ENCODE data around the gene TESK1.
"Not testable (repeated sequence)": the region's sequence is repeated elsewhere in the genome, so short reads cannot be mapped to it uniquely, and the experiment has no call there.

The TESK1 gene

DNA sequence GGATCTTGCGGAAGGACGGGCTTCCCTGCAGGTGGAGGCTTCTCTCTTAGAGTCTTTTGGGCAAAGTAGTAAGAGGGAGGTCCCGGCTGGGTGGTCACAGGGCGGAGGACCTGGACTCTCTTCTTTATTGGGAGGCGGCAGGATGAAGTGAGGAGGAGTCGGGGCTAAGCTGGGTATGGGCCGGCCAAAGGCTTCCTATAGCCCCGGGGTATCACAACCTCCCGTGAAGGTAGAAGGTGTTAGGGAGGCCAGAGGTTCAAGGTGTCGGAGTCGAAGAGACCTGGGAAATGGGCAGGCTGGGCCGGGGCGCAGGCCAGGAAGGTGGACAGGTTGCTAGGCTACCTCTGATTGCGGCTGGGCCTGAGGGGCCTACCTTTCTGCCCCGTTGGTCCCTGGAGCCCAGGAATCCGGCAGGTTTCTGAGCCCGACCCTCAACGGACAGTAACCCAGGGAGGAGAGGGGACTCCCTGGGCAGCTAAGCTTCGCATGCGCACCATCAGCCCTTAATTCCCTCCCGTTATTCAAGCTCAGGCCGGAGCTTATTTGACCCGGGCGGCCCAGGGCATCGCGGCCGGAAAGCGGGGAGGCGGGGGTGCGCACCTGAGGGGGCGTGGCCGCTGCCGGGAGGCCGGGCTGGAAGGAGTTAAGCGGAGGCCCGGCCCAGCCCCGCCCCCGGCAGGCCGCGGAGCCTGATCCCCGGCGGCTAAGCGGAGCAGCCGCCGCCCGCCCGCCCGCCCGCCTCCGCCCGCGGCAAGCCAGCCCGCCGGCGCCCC is at the start of gene TESK1:
Gene TESK1, plus strand, starts transcription at position 685 of the 773 bp plus-strand sequence. CDS start 358 bp downstream, outside the sequence.
- FAIRE-seq = no peak

DNA sequence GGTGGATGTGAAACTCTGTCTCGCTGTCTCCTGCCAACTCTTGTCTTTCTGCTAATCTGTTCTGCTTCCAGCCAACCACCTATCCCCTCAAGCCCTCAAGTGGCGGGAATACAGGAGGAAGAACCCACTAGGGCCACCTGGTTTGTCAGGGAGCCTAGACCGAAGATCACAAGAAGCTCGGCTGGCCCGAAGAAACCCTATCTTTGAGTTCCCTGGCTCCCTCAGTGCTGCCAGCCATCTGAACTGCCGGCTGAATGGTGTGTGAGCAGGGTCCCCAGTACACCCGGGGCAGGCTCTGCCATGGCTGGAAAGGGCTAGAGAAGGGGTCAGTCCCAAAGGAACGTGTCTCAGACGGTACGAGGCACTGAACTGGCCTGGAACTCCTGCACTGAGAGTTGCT is 49.2 kb upstream of the TESK1 start:
- no peak for FAIRE-seq

- no peak for FAIRE-seq
These were observed 48.3 kb upstream of the TESK1 start for GRCh38 chr9:35556776-35557175.

DNA sequence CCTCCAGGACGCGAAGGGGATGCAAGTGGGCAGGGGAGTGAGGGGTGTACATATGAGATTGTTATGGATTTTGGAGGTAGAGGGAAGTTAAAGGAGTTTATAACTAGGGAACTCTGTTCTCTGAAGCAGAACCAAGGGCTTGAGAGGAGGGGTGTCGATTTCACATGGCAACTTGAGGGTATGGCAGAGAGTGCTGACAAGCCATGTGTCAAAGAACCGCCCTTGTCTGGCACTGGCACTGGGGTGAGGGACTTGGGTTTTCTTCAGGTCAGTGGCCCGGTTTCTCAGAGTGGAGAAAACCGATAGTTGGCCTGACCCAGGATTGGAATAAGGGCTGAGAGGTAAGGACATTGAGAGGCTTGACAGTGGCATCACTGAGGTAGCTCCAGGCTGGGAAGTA is 47.7 kb upstream of the TESK1 start:
- no peak for FAIRE-seq

- no peak for FAIRE-seq
These were observed 46.9 kb upstream of the TESK1 start for GRCh38 chr9:35558185-35558584.

DNA sequence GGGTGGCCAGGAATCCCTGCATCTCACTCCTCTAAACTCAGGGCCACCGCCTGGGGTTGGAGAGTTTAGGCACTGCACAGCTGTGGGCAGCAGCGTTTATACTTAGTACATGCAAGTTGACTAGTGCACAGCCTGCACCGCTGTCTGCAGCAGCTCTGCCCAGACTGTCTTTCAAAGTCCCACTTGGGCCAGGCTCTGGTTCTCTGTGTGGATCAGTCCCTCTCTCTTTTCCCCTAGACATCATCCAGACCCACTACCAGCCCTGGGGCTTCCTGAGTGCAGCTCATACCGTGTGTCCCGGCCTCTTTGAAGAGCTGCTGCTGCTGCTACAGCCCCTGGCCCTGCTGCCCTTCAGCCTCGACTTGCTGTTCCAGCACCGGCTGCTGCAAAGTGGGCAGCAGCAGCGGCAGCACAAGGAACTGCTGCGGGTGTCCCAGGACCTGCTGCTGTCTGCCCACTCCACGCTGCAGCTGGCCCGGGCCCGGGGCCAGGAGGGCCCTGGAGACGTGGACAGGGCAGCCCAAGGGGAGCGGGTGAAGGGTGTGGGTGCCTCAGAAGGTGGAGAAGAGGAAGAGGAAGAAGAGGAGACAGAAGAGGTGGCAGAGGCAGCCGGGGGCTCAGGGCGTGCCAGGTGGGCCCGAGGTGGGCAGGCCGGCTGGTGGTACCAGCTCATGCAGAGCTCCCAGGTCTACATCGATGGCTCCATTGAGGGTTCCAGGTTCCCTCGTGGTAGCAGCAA is 45.1 kb upstream of the TESK1 start:
- FAIRE-seq = no peak

GRCh38 chr9:35560625-35561337 is 44.3 kb upstream of the TESK1 start:
- no peak for FAIRE-seq

GRCh38 chr9:35561468-35562261 is 43.4 kb upstream of the TESK1 start:
- FAIRE-seq = no peak

- no peak for FAIRE-seq
These were observed 41.9 kb upstream of the TESK1 start for GRCh38 chr9:35562895-35563780.

- FAIRE-seq = no peak
These were observed 41.3 kb upstream of the TESK1 start for GRCh38 chr9:35563791-35564197.

DNA sequence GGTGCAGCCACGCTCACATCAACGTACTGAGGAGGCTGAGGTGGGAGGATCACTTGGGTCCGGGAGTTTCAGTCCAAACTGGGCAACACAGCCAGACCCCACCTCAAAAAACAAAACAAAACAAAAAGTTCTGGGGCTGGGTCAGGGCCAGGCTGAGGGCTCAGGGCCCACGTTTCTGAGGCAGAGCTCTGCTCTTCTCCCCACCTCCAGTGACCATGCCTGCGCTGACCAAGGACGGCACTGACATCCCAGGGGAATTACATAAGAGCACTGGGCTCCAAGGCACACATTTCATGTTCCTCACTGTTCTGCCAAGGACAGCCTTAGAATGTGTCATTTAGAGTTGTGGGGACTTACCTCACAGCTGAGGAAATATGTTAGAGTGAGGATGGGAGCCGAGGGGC is 40.4 kb upstream of the TESK1 start:
- FAIRE-seq = no peak

GRCh38 chr9:35566417-35566816 is 38.6 kb upstream of the TESK1 start:
- FAIRE-seq = no peak

- no peak for FAIRE-seq
These were observed 36.9 kb upstream of the TESK1 start for GRCh38 chr9:35568196-35568595.

DNA sequence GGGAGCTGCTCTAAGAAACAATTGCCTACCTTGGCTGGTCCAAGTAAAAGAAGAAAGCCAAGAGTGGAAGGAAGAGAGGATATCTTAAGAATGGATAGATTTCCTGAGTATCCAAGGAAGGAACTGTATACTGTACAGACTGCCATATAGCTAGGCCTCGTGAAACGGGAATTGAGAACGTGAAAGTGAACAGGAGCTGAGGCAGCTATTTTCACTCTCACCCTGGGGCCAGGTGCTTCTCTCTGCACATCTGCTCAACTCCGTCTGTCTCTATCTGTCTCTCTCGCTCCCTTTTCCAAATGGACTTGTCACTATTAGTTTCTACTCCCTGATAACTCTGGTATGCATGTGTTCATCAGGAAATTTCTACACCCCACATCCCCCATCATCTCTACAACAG is 35.9 kb upstream of the TESK1 start:
- FAIRE-seq = no peak

GRCh38 chr9:35570709-35571504 is 34.2 kb upstream of the TESK1 start:
- FAIRE-seq = no peak

- no peak for FAIRE-seq
These were observed 30.4 kb upstream of the TESK1 start for GRCh38 chr9:35574578-35575122.

- FAIRE-seq = no peak
These were observed 29.6 kb upstream of the TESK1 start for GRCh38 chr9:35575478-35575877.

DNA sequence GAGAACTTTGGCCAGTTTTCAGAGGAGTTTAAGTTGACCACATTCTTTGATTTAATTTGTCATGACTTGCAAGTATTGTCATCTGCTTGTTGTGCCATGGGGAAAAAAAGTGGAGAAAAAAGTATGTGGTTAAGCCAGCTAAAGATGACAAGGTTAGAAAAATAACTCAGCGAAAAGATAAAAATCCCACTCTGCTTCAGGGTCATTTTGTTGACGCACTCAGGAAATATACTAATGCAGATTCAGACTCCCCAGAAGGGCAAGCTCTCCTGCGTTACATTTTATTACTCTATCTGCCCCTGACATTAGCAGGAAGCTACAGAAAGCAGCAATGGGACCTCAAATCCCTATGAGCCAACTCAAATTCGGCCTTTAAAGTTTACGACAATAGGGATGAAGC is 27.6 kb upstream of the TESK1 start:
- no peak for FAIRE-seq

- FAIRE-seq = no peak
These were observed 25.9 kb upstream of the TESK1 start for GRCh38 chr9:35579130-35579529.

GRCh38 chr9:35579659-35580227 is 25.3 kb upstream of the TESK1 start:
- FAIRE-seq = not testable (repeated sequence)
